HUDEP-2 (cell line): ENCODE data around the gene STUM.

ENCODE experiments used
- DNase-seq, 76 experiments: peaks; one replicate each; lab custom pipeline; 2025; ENCODE audit not compliant: unreplicated experiment in 76 of 76; lab: John Stamatoyannopoulos, UW

The STUM gene

DNA sequence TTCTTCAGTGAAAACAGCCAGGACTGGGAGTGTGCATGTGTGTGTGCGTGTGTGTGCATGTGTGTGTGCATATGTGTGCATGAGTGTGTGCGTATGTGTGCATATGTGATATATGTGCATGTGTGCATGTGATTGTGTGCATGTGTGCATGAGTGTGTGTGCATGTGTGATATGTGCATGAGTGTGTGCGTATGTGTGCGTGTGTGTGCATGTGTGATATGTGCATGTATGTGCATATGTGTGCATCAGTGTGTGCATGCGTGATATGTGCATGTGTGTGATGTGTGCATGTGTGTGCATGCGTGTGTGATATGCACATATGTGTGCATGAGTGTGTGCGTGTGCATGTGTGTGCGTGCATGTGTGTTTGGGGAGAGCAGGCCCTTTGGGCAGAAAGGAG is 100.7 kb downstream of the STUM start:
- DNase-seq: no peak

- DNase-seq: peak in 4 of 76 experiments; percentile 5 to 20 (median 6)
These were observed 101.2 kb downstream of the STUM start for GRCh38 chr1:226649780-226650179.

- peak in 42 of 76 experiments; percentile 7 to 71 (median 30) for DNase-seq
These were observed 101.8 kb downstream of the STUM start for GRCh38 chr1:226650236-226650841.

- DNase-seq: no peak
These were observed 102.6 kb downstream of the STUM start for GRCh38 chr1:226651041-226651731.

DNA sequence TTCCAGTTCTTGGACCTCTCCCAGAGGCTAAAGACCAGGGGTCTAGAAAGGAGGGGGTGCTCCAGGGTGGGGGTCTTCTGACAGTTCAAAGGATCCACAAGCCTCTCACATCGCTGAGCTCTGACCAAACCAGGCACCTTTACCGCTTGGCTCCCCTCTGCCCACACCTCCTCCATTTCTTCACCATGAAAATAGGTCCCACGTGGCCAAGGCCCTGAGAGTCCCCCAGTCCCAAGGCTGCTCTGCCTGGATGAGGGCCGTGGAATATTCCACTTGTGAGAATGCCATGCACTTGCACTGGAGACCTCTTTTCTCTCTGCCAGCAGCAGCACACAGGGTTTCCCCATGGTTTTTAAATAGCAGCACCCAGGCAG is 103.2 kb downstream of the STUM start:
- no peak for DNase-seq

DNA sequence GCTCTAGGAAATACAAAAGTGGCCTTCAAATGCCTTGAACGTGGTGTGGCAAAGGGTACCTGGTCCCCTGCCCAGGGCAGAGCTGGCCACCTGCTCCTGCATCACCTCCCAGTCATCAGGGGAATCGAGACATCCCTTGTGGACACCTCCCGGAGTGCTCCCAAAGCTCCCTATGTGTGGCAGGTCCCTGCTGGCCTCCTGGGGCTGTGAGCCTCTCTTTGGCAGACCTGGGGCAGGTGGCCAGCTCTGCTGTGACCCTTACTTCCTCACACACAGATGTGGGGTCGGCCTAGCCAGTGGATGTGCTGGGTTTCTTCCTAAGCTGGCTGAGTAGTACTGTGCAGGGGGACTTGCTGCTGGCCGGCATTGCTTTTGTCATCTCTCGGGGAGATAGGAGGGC is 104.0 kb downstream of the STUM start:
- no peak for DNase-seq

DNA sequence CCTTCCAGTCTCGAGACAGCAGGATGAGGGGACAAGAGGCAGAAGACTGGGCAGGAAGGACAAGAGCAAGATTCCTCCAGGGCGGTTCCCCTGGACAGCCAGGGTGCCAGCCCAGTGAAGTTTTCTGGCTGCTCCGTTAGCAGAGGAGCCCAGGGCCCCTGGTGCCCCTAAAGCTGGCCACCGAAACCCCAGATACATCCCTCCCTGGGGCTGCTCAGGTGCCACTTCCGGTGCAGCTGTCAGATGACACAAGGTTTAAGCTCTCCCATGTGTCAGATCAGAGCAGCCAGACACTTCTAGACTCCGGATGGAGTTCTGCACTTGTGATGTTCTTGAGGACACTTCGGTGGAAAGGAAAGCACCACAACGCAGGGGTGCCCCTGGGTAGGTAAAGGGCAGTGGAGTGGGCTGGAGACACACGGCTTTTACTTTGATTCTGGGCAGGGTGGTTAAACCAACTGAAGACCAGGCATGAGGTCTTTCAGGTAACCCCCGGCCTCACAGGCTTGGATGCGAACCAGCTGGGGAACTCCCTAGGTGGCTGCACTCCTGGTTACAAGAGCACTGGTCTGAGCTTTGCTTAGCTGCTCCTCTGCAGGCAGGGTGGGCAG is 104.9 kb downstream of the STUM start:
- no peak for DNase-seq

GRCh38 chr1:226654046-226654667 is 105.6 kb downstream of the STUM start:
- no peak for DNase-seq

GRCh38 chr1:226654668-226655055 is 106.1 kb downstream of the STUM start:
- DNase-seq: no peak

- DNase-seq: no peak
These were observed 106.9 kb downstream of the STUM start for GRCh38 chr1:226655251-226656163.

- DNase-seq: no peak
These were observed 107.6 kb downstream of the STUM start for GRCh38 chr1:226656201-226656600.

- no peak for DNase-seq
These were observed 108.2 kb downstream of the STUM start for GRCh38 chr1:226656601-226657277.

DNA sequence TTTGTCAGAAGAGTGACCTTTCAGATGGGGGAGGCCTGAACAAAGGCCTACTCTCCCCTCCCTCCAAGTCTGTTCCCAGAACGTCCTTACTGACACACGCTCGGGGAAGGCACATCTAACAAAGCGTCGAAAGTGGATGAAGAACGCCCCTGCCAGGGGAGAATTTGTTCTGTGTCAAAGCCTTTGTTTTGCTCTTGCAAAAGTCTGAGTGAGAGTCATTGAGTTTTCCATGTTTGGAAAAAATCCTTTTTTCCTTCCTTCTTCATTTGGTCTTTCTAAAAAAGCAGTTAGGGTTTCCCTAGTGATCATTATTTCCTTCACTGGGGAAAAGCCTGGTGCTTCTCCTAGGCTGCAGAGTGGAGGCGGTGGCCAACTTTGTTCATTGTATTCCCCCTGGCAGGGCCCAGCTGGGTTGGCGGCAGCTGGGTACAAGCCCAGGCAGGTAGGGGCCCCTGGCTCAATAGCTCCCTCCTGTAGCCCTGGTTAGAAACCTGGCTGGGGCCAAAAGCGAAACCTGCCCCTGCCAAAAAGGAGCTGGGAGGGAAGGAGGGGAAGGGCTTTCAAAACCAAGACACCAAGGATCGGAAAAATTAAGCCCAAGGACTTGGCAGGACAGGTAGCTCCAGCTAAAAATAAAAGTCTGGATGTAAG is 109.5 kb downstream of the STUM start:
- no peak for DNase-seq

DNA sequence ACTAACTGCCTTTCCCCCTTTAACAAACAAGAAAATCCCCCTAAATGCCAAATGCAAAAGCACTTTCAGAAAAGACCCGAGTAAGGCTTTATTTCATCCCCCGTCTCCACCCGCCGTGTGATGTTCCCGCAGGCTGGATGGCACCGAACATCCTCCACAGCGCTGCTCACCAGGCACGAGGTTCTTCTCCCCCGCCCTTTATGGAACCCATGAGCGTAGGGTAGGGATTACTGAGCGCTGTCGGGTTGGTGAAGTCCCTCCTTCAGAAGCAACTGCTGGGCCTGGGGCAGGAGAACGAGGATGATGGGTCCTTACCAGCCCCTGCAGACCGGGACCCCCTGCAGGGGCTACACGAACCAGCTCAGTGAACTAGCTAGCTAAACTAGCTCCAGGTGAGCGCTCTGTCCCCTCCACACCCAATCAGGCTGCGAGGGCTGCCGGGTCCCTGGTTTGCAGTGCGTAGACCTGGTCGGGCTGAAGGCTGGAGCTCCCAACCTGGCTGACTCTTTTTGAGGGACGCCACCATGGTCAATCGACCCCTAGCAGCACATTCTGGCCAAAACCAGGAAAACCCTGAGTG is 110.1 kb downstream of the STUM start:
- no peak for DNase-seq
